ENCODE results near the gene LRBA.
"Not testable (repeated sequence)": the region's sequence is repeated elsewhere in the genome, so short reads cannot be mapped to it uniquely, and the experiment has no call there.

LRBA gene

DNA sequence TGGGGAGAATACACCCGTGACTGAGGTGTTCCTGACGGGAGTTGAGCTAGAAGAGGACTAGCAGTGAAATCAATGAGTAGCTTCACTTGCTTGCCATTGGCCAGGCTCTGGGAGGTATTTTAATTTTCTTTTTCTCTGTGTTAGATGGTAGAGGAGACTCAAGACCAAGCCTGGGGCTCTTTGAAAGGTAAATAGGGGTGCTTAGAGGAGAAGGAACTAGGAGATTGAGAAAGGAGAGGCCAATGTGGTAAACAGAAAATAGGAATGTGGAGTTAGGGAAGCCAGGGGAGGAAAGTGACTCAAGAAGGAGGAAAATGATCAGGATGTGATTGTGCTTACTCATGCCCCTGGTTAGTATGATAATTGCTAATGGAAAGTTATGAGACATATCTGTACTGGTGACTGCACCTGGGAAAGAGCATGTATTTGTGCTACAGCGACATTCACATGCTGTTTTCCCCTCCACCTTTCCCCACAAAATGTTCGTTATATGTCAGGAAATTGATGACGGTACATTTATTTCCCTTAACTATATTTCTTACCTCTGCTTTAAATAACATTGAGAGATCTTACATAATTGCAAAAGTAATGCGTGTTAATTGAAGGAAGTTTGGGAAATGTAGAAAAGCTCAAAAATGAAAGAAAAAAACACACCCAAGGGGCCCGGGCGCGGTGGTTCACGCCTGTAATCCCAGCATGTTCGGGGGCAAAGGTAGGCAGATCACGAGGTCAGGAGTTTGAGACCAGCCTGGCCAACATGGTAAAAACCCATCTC, 16.9 kb upstream of the LRBA start:
- no peak overlapping the region for H3K9ac ChIP-seq (ENCODE audit: low read depth, low read length)

DNA sequence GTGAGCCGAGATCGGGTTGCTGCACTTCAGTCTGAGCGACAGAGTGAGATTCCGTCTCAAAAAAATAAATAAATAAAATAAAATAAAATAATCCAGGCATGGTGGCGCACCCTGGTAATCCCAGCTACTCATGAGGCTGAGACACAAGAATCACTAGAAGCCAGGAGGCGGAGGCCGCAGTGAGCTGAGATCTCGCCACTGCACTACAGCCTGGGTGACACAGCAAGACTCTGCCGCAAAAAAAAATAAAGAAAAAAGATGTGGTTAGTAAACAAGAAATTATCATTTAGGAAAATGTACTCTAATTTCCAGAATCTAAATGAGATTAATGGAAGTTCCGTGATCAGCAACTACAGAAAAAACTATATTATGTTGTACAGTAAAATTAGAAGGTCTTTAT, 14.5 kb upstream of the LRBA start:
- Histone ChIP-seq H3K36me3 (ENCODE audit: insufficient read depth, low read length) (no peaks in the 10 kb centered on the region), H3K4me1 (ENCODE audit: insufficient read depth, low read length) (peaks cover 5% of the 10 kb centered on the region), H3K9ac (ENCODE audit: low read depth, low read length) (no peak overlapping the region), H3K9me3 (ENCODE audit: control insufficient read depth, insufficient read depth, low read length) (no peaks in the 10 kb centered on the region)

More for the DNA sequence above, 16.9 kb upstream of the LRBA start:
- H3K4me1 ChIP-seq (ENCODE audit: insufficient read depth, low read length) = peaks cover 5% of the 10 kb centered on the region
- H3K36me3 ChIP-seq (ENCODE audit: insufficient read depth, low read length) = no peaks in the 10 kb centered on the region
- H3K9me3 ChIP-seq (ENCODE audit: control insufficient read depth, insufficient read depth, low read length) = no peaks in the 10 kb centered on the region

DNA sequence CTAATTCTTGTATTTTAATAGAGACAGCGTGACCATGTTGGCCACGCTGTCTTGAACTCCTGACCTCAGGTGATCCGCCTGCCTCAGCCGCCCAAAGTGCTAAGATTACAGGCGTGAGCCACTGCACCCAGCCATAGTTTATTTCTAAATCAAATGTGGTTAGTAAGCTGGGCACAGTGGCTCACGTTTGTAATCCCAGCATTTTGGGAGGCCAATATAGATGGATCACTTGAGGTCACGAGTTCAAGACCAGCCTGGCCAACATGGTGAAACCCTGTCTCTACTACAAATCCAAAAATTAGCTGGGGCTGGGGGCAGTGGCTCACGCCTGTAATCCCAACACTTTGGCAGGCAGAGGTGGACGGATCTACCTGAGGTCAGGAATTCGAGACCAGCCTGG, 13.9 kb upstream of the LRBA start:
- not testable (repeated sequence) for H3K4me1 ChIP-seq (ENCODE audit: insufficient read depth, low read length); H3K9ac ChIP-seq (ENCODE audit: low read depth, low read length); H3K9me3 ChIP-seq (ENCODE audit: control insufficient read depth, insufficient read depth, low read length); H3K36me3 ChIP-seq (ENCODE audit: insufficient read depth, low read length)

DNA sequence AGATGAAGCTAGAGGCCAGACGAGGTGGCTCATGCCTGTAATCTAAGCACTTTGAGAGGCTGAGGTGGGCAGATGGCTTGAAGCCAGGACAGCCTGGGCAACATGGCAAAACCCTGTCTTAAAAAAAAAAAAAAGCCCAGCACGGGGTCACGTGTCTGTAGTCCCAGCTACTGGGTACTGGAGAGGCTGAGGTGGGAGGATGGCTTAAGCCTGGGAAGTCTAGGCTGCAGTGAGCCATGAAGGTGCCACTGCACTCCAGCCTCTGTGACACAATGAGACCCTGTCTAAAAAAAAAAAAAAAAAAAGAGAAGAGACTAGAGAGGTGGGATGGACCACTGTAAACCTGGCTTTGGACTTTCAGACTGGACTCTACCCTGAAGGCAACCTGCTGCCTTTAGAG, 10.7 kb upstream of the LRBA start:
- no peaks in the 10 kb centered on the region for H3K9me3 ChIP-seq (ENCODE audit: control insufficient read depth, insufficient read depth, low read length)
- H3K9ac ChIP-seq (ENCODE audit: low read depth, low read length) = no peak overlapping the region
- H3K36me3 ChIP-seq (ENCODE audit: insufficient read depth, low read length) = no peaks in the 10 kb centered on the region
- no peaks in the 10 kb centered on the region for H3K4me1 ChIP-seq (ENCODE audit: insufficient read depth, low read length)

DNA sequence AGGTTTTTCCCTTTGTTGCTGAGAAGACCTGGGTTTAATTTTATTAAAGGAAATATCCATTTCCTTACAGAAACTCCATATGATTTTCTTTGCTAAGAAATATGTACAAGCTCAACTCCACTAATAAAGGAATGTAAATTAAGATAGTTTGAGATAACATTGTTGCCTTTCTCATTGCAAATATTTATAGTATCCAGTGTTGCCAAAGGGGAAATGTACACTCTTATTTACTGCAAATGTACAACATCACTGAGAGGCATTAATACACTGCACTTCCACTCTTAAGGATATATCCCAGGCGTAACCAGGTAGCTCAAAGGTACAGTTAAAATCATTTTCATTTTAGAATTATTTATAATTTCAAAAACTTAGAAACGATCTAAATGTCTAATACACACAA, 7.5 kb upstream of the LRBA start:
- Histone ChIP-seq H3K9me3 (ENCODE audit: control insufficient read depth, insufficient read depth, low read length) (no peaks in the 10 kb centered on the region), H3K4me1 (ENCODE audit: insufficient read depth, low read length) (no peaks in the 10 kb centered on the region), H3K36me3 (ENCODE audit: insufficient read depth, low read length) (no peaks in the 10 kb centered on the region), H3K9ac (ENCODE audit: low read depth, low read length) (no peak overlapping the region)

DNA sequence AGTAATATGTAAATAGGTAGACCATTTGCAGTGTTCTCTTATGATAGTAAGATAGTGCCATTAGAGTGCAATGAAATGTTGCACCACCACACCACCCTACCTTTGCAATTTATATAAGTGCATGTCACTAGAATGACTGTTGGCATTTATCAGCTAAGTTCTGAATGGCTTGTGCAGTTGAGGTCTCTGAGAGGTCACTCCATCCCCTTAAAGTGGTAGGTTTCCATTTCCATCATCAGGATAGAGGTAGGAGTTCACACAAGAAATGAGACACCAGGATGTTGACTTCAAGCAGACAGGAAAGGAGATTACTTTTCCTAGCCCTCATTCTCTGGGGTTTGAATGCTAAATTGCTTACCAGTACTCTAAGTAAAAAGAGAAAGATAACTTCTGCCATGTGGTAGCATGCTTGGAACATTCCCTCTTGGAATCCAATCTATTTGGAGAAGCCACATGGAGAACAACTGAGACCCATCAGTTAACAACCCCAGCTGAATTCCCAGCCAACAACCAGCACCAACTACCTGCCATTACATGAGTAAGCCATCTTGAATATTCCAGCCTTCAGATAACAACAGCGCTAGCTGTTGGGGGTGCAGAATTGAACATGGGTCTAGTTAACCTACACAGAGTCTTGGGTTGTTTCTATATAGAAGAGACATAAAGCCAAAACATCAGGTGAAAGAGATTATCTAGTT, 6.7 kb upstream of the LRBA start:
- Histone ChIP-seq H3K4me1 (ENCODE audit: insufficient read depth, low read length) (no peaks in the 10 kb centered on the region), H3K9ac (ENCODE audit: low read depth, low read length) (no peak overlapping the region), H3K36me3 (ENCODE audit: insufficient read depth, low read length) (no peaks in the 10 kb centered on the region), H3K9me3 (ENCODE audit: control insufficient read depth, insufficient read depth, low read length) (no peaks in the 10 kb centered on the region)

DNA sequence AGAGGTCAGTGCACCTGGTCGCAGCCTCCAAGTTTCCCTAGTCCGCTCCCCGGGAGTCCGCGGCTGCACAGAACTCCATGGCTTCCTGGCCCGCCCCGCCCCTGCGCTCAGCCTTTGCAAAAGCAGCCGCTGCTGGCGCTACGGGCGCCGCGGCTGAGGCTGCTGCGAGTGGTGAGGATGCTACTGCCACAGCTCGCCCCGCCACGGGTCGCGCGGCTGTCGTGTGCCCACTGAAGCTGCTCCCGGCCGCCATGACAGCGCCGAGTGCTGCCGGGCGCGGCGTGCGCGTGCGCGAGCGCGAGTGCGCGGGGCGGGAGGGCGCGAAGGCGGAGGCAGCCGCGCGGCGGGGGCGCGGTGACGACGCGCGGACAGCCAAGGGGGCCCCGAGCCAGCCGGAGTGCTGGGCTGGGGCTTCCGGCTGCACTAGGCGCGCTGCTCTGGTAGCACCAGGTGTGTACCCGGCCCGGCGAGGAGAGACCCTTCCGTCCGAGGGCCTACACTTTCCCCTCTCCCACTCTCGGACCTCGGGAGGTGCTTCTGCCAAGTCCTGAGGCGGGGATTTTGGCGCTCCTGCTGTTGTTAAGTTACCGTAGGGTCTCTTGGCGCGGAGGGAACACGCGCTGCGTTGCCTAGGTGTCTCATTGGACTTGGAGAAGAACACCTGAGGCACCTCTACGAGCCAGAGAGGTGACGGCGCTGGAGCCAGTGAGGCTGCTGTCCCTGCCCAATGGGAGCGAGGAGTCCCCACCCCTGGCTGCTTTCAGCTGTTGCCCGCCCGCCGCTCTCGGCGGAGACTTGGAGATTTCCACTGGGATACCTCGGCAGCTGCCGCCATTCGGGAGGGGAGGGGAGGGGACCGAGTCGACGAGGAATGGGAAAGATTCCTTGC, 619 bp upstream of the LRBA start:
- H3K36me3 ChIP-seq (ENCODE audit: insufficient read depth, low read length) = no peaks in the 10 kb centered on the region
- H3K9ac ChIP-seq (ENCODE audit: low read depth, low read length) = peak overlapping the region; percentile 81
- no peaks in the 10 kb centered on the region for H3K4me1 ChIP-seq (ENCODE audit: insufficient read depth, low read length)

DNA sequence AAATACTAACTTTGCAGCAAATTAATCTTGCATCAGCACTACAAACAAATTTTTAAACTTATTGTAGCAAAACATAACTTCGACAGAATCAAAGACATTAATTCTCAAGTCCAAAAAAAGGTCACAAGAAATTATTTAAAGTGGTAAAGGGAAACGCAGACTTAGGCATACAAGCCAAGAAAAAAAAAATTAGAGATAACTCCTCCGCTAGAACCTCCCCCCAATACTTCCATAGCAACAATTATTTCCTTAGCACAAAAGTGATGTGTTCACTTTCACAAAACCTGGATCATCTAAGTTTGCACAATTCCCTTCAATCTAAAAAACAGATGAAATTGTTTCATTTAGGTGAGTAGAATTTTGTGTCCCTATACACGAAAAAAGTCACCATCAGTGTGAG, 1.1 kb downstream of the LRBA start:
- H3K4me1 ChIP-seq (ENCODE audit: insufficient read depth, low read length) = no peaks in the 10 kb centered on the region
- H3K36me3 ChIP-seq (ENCODE audit: insufficient read depth, low read length) = no peaks in the 10 kb centered on the region; the same call in 1 of the 2 replicates
- H3K9ac ChIP-seq (ENCODE audit: low read depth, low read length) = peak overlapping the region; percentile 81; the same call in 1 of the 2 replicates
- no peaks in the 10 kb centered on the region for H3K9me3 ChIP-seq (ENCODE audit: control insufficient read depth, insufficient read depth, low read length)

More for the DNA sequence above, 619 bp upstream of the LRBA start:
- no peaks in the 10 kb centered on the region for H3K9me3 ChIP-seq (ENCODE audit: control insufficient read depth, insufficient read depth, low read length)

DNA sequence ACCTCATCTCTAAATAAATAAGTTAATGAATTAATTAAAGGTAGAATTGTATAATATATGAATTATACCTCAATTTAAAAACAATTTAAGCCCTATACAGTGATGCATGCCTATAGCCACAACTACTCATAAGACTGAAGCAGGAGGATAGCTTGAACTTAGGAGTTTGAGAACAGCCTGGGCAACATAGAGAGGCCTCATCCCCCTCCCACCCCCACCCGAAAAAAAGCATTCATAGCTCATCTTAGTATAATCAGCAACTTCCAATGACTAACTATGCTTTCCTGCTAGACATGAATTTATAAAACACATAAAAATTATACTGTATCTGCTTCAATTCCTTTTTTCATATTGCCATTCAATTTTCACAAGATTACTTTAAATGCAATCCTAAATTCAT, 1.6 kb downstream of the LRBA start:
- peak overlapping the region; percentile 81 for H3K9ac ChIP-seq (ENCODE audit: low read depth, low read length)
- H3K9me3 ChIP-seq (ENCODE audit: control insufficient read depth, insufficient read depth, low read length) = no peaks in the 10 kb centered on the region
- H3K36me3 ChIP-seq (ENCODE audit: insufficient read depth, low read length) = no peaks in the 10 kb centered on the region; the same call in 1 of the 2 replicates
- H3K4me1 ChIP-seq (ENCODE audit: insufficient read depth, low read length) = no peaks in the 10 kb centered on the region

DNA sequence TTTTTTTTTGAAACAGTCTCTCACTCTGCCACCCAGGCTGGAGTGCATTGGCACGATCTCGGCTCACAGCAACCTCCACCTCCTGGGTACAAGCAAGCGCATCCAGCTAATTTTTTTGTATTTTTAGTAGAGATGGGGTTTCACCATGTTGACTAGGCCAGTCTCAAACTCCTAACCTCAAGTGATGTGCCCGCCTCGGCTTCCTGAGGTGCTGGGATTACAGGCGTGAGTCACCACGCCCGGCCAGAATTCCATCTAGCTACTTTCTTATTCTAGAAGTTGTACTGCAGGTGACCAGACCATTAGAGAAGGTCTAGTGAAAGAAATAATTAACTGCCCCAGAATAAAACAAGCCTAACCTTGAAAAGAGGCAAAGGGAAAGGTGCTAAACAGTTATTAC, 2.3 kb downstream of the LRBA start:
- Histone ChIP-seq H3K9me3 (ENCODE audit: control insufficient read depth, insufficient read depth, low read length) (no peaks in the 10 kb centered on the region), H3K36me3 (ENCODE audit: insufficient read depth, low read length) (no peaks in the 10 kb centered on the region; the same call in 1 of the 2 replicates), H3K4me1 (ENCODE audit: insufficient read depth, low read length) (no peaks in the 10 kb centered on the region), H3K9ac (ENCODE audit: low read depth, low read length) (peak overlapping the region; percentile 81)

DNA sequence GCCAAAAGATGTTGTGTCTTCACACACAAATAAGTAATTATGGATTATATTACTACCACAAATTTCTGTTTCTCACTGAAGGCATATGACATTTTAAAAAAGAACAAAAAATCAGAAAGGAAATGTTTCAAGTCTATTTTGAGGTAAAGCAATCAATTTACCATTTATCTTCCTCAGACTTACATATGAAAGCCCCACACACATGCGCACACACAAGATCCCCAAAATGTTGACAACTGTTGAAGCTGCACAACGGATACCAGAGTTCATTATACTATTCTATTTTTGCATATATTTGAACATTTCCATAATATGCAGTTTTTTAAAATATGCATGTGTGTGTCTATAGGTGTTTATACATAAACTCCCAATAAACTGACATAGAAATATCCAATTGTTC, 2.7 kb downstream of the LRBA start:
- Histone ChIP-seq H3K9ac (ENCODE audit: low read depth, low read length) (peak overlapping the region; percentile 81; the same call in 1 of the 2 replicates), H3K9me3 (ENCODE audit: control insufficient read depth, insufficient read depth, low read length) (no peaks in the 10 kb centered on the region), H3K4me1 (ENCODE audit: insufficient read depth, low read length) (no peaks in the 10 kb centered on the region), H3K36me3 (ENCODE audit: insufficient read depth, low read length) (no peaks in the 10 kb centered on the region; the same call in 1 of the 2 replicates)

DNA sequence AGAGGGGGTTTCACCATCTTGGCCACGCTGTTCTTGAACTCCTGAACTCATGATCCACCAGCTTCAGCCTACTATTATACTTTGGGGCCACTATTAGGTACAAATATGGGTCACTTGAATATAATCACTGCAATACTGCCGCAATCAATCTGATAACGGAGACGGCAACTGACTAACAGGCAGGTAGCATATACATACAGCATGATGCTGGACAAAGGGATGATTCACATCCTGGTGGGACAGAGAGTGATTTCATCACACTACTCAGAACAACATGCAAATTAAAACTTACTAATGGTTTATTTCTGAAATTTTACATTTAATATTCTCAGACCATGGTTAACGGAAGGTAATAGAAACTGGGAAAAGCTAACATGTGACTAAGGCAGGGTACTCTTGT, 10.9 kb downstream of the LRBA start:
- H3K9me3 ChIP-seq (ENCODE audit: control insufficient read depth, insufficient read depth, low read length) = no peaks in the 10 kb centered on the region
- H3K4me1 ChIP-seq (ENCODE audit: insufficient read depth, low read length) = no peaks in the 10 kb centered on the region
- H3K9ac ChIP-seq (ENCODE audit: low read depth, low read length) = no peak overlapping the region
- no peaks in the 10 kb centered on the region for H3K36me3 ChIP-seq (ENCODE audit: insufficient read depth, low read length)

DNA sequence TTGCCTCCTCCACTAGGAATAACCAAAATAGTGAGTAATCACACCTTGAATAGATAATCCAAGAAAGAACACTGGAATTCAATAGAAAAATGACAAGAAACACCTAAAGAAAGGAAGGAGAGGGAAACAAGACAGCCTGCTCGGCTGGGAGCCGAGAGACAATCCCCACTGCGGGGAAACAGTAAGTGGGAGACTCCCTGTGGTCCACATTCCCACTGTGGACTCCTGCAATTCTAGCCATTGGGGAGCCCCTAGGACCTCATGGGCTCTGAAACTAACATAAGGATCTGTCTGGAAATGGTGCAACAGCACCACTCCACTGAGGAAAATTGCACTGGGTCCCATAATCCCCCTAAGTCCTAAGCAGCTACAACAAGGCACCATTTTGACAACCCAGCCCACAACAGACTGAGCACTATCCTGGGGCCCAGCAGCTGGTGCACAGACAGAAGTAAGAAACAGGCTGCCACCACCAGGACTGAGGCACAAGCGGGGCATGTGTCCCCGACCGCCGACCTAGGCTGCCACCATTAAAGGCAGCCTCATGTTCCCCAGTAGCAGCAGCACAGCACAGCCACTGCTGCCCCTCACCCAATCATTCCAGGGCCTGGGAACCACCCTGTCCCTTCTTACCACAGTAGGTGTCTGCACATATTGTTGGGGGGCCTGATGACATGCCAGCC, 14.2 kb downstream of the LRBA start:
- no peaks in the 10 kb centered on the region for H3K9me3 ChIP-seq (ENCODE audit: control insufficient read depth, insufficient read depth, low read length)

DNA sequence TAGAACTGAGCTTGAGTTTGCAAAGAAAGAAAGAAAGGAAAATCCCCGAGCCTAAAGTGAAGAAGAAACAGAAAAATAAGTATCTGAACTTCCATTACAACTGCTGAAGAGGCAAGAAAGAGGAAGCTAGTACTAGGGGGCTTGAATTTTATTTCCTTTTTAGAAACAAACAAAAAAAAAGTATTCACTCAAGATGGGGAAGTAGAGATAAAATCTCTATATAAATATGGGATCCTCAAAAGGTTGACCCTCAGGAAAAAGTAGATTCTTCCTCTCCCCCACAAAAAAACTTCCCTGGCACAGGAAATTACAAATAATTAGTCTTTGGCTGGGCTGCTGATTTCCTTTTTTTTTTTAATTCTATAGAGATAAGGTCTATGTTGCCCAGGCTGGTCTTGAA, 16.0 kb downstream of the LRBA start:
- Histone ChIP-seq H3K9me3 (ENCODE audit: control insufficient read depth, insufficient read depth, low read length) (no peaks in the 10 kb centered on the region), H3K4me1 (ENCODE audit: insufficient read depth, low read length) (no peaks in the 10 kb centered on the region), H3K36me3 (ENCODE audit: insufficient read depth, low read length) (no peaks in the 10 kb centered on the region), H3K9ac (ENCODE audit: low read depth, low read length) (no peak overlapping the region)

More for the DNA sequence above, 14.2 kb downstream of the LRBA start:
- Histone ChIP-seq H3K9ac (ENCODE audit: low read depth, low read length) (no peak overlapping the region), H3K36me3 (ENCODE audit: insufficient read depth, low read length) (no peaks in the 10 kb centered on the region), H3K4me1 (ENCODE audit: insufficient read depth, low read length) (no peaks in the 10 kb centered on the region)

Data from ES-I3 (cell line).